Neutrophil (primary cell): ENCODE measurements around the gene ABI1.
"Not testable (repeated sequence)": the region's sequence is repeated elsewhere in the genome, so short reads cannot be mapped to it uniquely, and the experiment has no call there.

Source experiments
- H3K27ac ChIP-seq: fragments of 200-600 bp; sonication (generic); 2 replicates; pipeline ENCODE4 v1.5.1; 2016; ENCODE audit warnings: mild to moderate bottlenecking, moderate library complexity
- H3K27me3 ChIP-seq: fragments of 200-600 bp; sonication (generic); 2 replicates; pipeline ENCODE4 v1.6.0; 2016; ENCODE audit warnings: mild to moderate bottlenecking
- H3K36me3 ChIP-seq: fragments of 200-600 bp; sonication (generic); 2 replicates; pipeline ENCODE4 v1.5.1; 2017
- H3K4me1 ChIP-seq, 2 experiments: fragments of 200-600 bp in 1 of 2; sonication (generic) in 1 of 2; 1 replicate in 1 of 2; 2 replicates in 1 of 2; pipeline versions ENCODE4 v1.5.1 to v1.6.1; 2013 to 2016; ENCODE audit warnings: low read depth in 1 of 2, low read length in 1 of 2, mild to moderate bottlenecking in 1 of 2, moderate library complexity in 1 of 2; ENCODE audit not compliant: control insufficient read depth in 1 of 2, insufficient read depth in 1 of 2
- H3K4me3 ChIP-seq, 2 experiments: fragments of 200-600 bp in 1 of 2; sonication (generic) in 1 of 2; 1 replicate in 1 of 2; 2 replicates in 1 of 2; pipeline ENCODE4 v1.5.1; 2013 to 2016; ENCODE audit warnings: low read depth in 1 of 2, low read length in 1 of 2, mild to moderate bottlenecking in 1 of 2, moderate library complexity in 1 of 2
- H3K9me3 ChIP-seq: fragments of 200-600 bp; sonication (generic); 2 replicates; pipeline ENCODE4 v1.5.1; 2016
- CTCF ChIP-seq: fragments of 200-600 bp; sonication (generic); IDR thresholded peaks from 2 replicates; pipeline ENCODE4 v1.5.1; 2016; ENCODE audit warnings: antibody characterized with exemption

The ABI1 gene

GRCh38 chr10:26857991-26858706 is 2.6 kb downstream of the ABI1 start:
- H3K27me3 ChIP-seq, result no peaks in the 10 kb centered on the region
- no peaks in the 10 kb centered on the region for H3K9me3 ChIP-seq
- peak overlapping the region; percentile 90 to 96 for H3K4me3 ChIP-seq
- H3K36me3 ChIP-seq, result no peaks in the 10 kb centered on the region
- peak overlapping the region; percentile 99 for H3K27ac ChIP-seq
- H3K4me1 ChIP-seq, result peaks cover 72 to 79% of the 10 kb centered on the region in 2 experiments
- no peak for TF ChIP-seq CTCF

GRCh38 chr10:26857553-26857952 is 3.2 kb downstream of the ABI1 start:
- Histone ChIP-seq H3K4me3 (peak overlapping the region; percentile 8 to 90), H3K4me1 (peaks cover 67 to 74% of the 10 kb centered on the region in 2 experiments), H3K27ac (peak overlapping the region; percentile 60)
- H3K9me3 ChIP-seq, H3K36me3 ChIP-seq, H3K27me3 ChIP-seq: not testable (repeated sequence)

- H3K36me3 ChIP-seq, result no peaks in the 10 kb centered on the region
- no peaks in the 10 kb centered on the region for H3K9me3 ChIP-seq
- H3K4me1 ChIP-seq, result peaks cover 53 to 62% of the 10 kb centered on the region in 2 experiments
- H3K27me3 ChIP-seq, result no peaks in the 10 kb centered on the region
- no peak overlapping the region for H3K4me3 ChIP-seq
- no peak for TF ChIP-seq CTCF
- H3K27ac ChIP-seq, result peak overlapping the region; percentile 51
These were observed 5.6 kb downstream of the ABI1 start for GRCh38 chr10:26855186-26855585.

GRCh38 chr10:26854524-26854923 is 6.2 kb downstream of the ABI1 start:
- H3K9me3 ChIP-seq, result no peaks in the 10 kb centered on the region
- no peaks in the 10 kb centered on the region for H3K27me3 ChIP-seq
- TF ChIP-seq CTCF, result no peak
- peaks cover 52 to 59% of the 10 kb centered on the region in 2 experiments for H3K4me1 ChIP-seq
- H3K27ac ChIP-seq, result peak overlapping the region; percentile 51
- H3K4me3 ChIP-seq, result no peak overlapping the region
- no peaks in the 10 kb centered on the region for H3K36me3 ChIP-seq

- peaks cover 3 to 12% of the 10 kb centered on the region in 2 experiments for H3K4me1 ChIP-seq
- no peaks in the 10 kb centered on the region for H3K9me3 ChIP-seq
- H3K4me3 ChIP-seq, result no peak overlapping the region
- no peak for TF ChIP-seq CTCF
- H3K36me3 ChIP-seq, result no peaks in the 10 kb centered on the region
- H3K27me3 ChIP-seq, result no peaks in the 10 kb centered on the region
- H3K27ac ChIP-seq, result peak overlapping the region; percentile 43
These were observed 16.3 kb downstream of the ABI1 start for GRCh38 chr10:26844396-26844975.

GRCh38 chr10:26843736-26844135 is 17.0 kb downstream of the ABI1 start:
- Histone ChIP-seq H3K4me3 (no peak overlapping the region), H3K36me3 (no peaks in the 10 kb centered on the region), H3K4me1 (peaks cover 5 to 12% of the 10 kb centered on the region in 2 experiments), H3K9me3 (no peaks in the 10 kb centered on the region), H3K27me3 (no peaks in the 10 kb centered on the region), H3K27ac (peak overlapping the region; percentile 43)
- TF ChIP-seq CTCF, result no peak
